Brain microvascular endothelial cell (primary cell): ENCODE results near the gene MRPL17.

ENCODE experiments used
- DNase-seq: peaks from one replicate; pipeline ENCODE4 v3.0.0-alpha.2; 2020
- H3K27ac ChIP-seq: fragments of 250-450 bp; sonication (Bioruptor Pico); 2 replicates; pipeline ENCODE4 v1.5.1; 2020; ENCODE audit warnings: mild to moderate bottlenecking, moderate library complexity
- H3K27me3 ChIP-seq: fragments of 250-450 bp; sonication (Bioruptor Pico); replicated peaks from 2 replicates; pipeline ENCODE4 v1.5.1; 2020; ENCODE audit warnings: mild to moderate bottlenecking
- H3K36me3 ChIP-seq: fragments of 250-450 bp; sonication (Bioruptor Pico); replicated peaks from 2 replicates; pipeline ENCODE4 v1.5.1; 2020; ENCODE audit warnings: mild to moderate bottlenecking
- H3K4me3 ChIP-seq: 2 replicates; pipeline ENCODE4 v1.5.1; 2011; ENCODE audit warnings: low read depth, mild to moderate bottlenecking, control low read depth, low read length, moderate library complexity
- CTCF ChIP-seq: IDR thresholded peaks from 2 replicates; pipeline ENCODE4 v1.5.1; 2011; ENCODE audit warnings: low read depth, mild to moderate bottlenecking, moderate library complexity, low read length, control low read depth, inconsistent platforms; ENCODE audit errors: missing control alignments
- in situ Hi-C: cut with HindIII; loops from 2 replicates; pipeline ENCODE4 v1.10.0; 2017; ENCODE audit warnings: low sequenced_read_pairs, low pct_ligation_motif_present

MRPL17 gene

DNA sequence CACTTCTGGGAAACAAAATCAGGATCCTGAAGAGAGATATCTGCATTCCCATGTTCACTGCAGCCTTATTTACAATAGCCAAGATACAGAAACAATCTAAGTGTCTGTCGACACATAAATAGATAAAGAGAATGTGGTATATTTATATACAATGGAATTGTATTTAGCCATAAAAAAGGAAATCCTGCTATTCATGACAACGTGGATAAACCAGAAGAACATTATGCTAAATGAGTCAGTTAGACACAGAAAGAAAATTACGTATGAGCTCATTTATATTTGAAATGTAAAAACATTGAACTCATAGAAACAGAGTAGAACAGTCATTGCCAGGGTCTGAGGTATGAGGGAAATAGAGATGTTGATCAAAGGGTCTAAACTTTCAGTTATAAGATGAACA, 6.1 kb downstream of the MRPL17 start:
- in situ Hi-C loops = no loop called here
- no peak for TF ChIP-seq CTCF
- H3K27me3 ChIP-seq = no peaks in the 10 kb centered on the region
- H3K27ac ChIP-seq = no peak overlapping the region
- peaks cover 20% of the 10 kb centered on the region for H3K36me3 ChIP-seq
- no peak for DNase-seq
- no peak overlapping the region for H3K4me3 ChIP-seq

GRCh38 chr11:6674862-6675261, 8.3 kb downstream of the MRPL17 start:
- in situ Hi-C loops = no loop called here
- no peak for TF ChIP-seq CTCF

GRCh38 chr11:6674219-6674597, 8.9 kb downstream of the MRPL17 start:
- no peak for DNase-seq
- Histone ChIP-seq H3K4me3 (no peak overlapping the region), H3K27me3 (no peaks in the 10 kb centered on the region), H3K27ac (no peak overlapping the region), H3K36me3 (no peaks in the 10 kb centered on the region)
- TF ChIP-seq CTCF = no peak
- in situ Hi-C loops = no loop called here

More at GRCh38 chr11:6674862-6675261, 8.3 kb downstream of the MRPL17 start:
- Histone ChIP-seq H3K27ac (no peak overlapping the region), H3K4me3 (no peak overlapping the region), H3K36me3 (peaks cover 2% of the 10 kb centered on the region), H3K27me3 (no peaks in the 10 kb centered on the region)
- no peak for DNase-seq

DNA sequence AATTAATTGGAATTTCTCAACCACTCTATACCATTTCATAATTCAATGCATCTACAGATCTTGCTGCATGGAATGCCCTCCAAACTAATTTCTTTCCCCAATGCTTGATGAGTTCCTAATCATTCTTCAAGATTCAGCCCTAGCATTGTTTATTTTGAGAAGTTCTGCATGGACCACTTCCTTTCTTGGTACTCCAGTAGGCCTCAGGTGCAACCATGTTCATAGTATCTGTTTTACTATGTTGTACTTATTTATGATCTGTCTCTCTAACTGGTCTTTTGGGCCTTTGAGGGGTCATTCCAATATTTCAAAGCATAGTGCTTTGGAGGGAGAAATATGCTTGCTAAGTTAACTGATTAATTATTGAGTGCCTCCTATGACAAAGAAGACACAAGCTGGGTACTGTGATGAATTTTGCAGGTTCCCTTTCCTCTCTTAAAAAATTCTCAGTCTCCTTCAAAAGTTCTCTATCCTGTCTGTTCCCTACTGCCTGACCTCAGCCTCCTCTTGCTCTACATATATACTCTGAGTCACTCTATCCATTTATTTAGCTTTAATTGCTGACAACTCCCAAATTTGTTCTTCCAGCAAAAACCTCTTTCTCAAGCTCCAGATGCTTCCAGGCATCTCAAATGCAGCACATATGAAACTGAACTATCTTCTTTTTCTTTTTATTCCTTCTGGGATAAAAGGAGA, 9.5 kb downstream of the MRPL17 start:
- TF ChIP-seq CTCF = no peak

GRCh38 chr11:6671991-6672390, 11.1 kb downstream of the MRPL17 start:
- TF ChIP-seq CTCF = no peak
- in situ Hi-C loops = no loop called here

More for the DNA sequence above, 9.5 kb downstream of the MRPL17 start:
- H3K27me3 ChIP-seq = no peaks in the 10 kb centered on the region
- H3K27ac ChIP-seq = no peak overlapping the region
- no peak for DNase-seq
- no peaks in the 10 kb centered on the region for H3K36me3 ChIP-seq
- in situ Hi-C loops = no loop called here
- no peak overlapping the region for H3K4me3 ChIP-seq

More at GRCh38 chr11:6671991-6672390, 11.1 kb downstream of the MRPL17 start:
- no peak overlapping the region for H3K27ac ChIP-seq
- H3K4me3 ChIP-seq = no peak overlapping the region
- no peaks in the 10 kb centered on the region for H3K27me3 ChIP-seq
- DNase-seq = no peak
- no peaks in the 10 kb centered on the region for H3K36me3 ChIP-seq
